ENCODE measurements around the gene NDUFA3.
A peak's percentile ranks its signal among the peaks of the same experiment; 100 is the strongest.
"Not testable (repeated sequence)": the region's sequence is repeated elsewhere in the genome, so short reads cannot be mapped to it uniquely, and the experiment has no call there.

The NDUFA3 gene

GRCh38 chr19:54096617-54097106 is 6.0 kb upstream of the NDUFA3 start:
- peak overlapping the region; percentile 60 for H3K4me3 ChIP-seq
- TF ChIP-seq CTCF (IDR thresholded peaks at IDR 0.05): no peak
- peak overlapping the region in 1 of 2 donors; percentile 6 for H3K27ac ChIP-seq
- DNase-seq (ENCODE audit: low spot score): no peak

- TF ChIP-seq CTCF (IDR thresholded peaks at IDR 0.05): no peak
- no peak overlapping the region for H3K27ac ChIP-seq
- no peak for DNase-seq (ENCODE audit: low spot score)
- H3K4me3 ChIP-seq: no peak overlapping the region
These were observed 3.3 kb upstream of the NDUFA3 start for GRCh38 chr19:54099190-54099902.

- not testable (repeated sequence) for H3K4me3 ChIP-seq
These were observed 2.8 kb upstream of the NDUFA3 start for GRCh38 chr19:54099903-54100255.

GRCh38 chr19:54100561-54100960 is 2.1 kb upstream of the NDUFA3 start, which contains the start of gene OSCAR:
OSCAR (minus strand) TSS chr19:54100803; CDS start chr19:54100792, 11 bp downstream.
- DNase-seq (ENCODE audit: low spot score): no peak
- no peak for TF ChIP-seq CTCF (IDR thresholded peaks at IDR 0.05)
- Histone ChIP-seq H3K27ac (no peak within 1 kb of the TSS), H3K4me3 (no peak within 1 kb of the TSS)

More at GRCh38 chr19:54099903-54100255, 2.8 kb upstream of the NDUFA3 start:
- H3K27ac ChIP-seq; DNase-seq (ENCODE audit: low spot score): not testable (repeated sequence)

GRCh38 chr19:54104998-54105715 is 2.5 kb downstream of the NDUFA3 start:
- no peak for DNase-seq (ENCODE audit: low spot score)
- H3K27ac ChIP-seq: no peak overlapping the region
- no peak overlapping the region for H3K4me3 ChIP-seq
- TF ChIP-seq CTCF (IDR thresholded peaks at IDR 0.05): no peak

GRCh38 chr19:54105796-54106195 is 3.1 kb downstream of the NDUFA3 start:
- TF ChIP-seq CTCF (IDR thresholded peaks at IDR 0.05): no peak
- H3K4me3 ChIP-seq: no peak overlapping the region
- H3K27ac ChIP-seq: no peak overlapping the region
- no peak for DNase-seq (ENCODE audit: low spot score)

GRCh38 chr19:54106716-54107115 is 4.1 kb downstream of the NDUFA3 start:
- TF ChIP-seq CTCF (IDR thresholded peaks at IDR 0.05): no peak
- Histone ChIP-seq H3K4me3 (no peak overlapping the region), H3K27ac (no peak overlapping the region)
- no peak for DNase-seq (ENCODE audit: low spot score)

Data from coronary artery (tissue), 2 donors.